GM12874 (cell line): ENCODE measurements around the gene DNMBP.

Experiments used
- CTCF ChIP-seq: IDR thresholded peaks from 2 replicates; pipeline ENCODE4 v1.5.1; 2011; ENCODE audit warnings: low read depth, mild to moderate bottlenecking, control low read depth, low read length, moderate library complexity; ENCODE audit not compliant: insufficient read depth

The DNMBP gene

DNA sequence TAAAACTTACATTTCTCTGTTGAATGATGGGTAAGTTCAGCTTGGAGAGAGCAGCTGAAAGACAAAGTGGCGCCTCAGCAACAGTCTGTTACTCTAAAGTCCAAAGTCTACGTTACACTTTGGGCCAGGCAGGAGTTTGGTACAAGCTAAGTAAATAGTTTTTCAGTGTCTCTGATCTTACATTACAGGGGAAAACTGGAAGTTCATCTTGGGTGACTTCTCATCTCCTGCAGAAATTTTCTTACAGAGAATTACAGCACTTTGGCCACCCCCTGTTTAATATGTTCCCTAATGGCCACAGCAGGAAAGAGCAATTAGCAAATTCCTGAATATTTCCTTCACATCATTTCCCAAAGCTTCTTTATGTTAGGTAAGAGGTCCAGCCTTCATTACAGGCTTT, 160.2 kb downstream of the DNMBP start:
- TF ChIP-seq CTCF = no peak

- no peak for TF ChIP-seq CTCF
Measured at GRCh38 chr10:99849057-99849456, 160.7 kb downstream of the DNMBP start.

DNA sequence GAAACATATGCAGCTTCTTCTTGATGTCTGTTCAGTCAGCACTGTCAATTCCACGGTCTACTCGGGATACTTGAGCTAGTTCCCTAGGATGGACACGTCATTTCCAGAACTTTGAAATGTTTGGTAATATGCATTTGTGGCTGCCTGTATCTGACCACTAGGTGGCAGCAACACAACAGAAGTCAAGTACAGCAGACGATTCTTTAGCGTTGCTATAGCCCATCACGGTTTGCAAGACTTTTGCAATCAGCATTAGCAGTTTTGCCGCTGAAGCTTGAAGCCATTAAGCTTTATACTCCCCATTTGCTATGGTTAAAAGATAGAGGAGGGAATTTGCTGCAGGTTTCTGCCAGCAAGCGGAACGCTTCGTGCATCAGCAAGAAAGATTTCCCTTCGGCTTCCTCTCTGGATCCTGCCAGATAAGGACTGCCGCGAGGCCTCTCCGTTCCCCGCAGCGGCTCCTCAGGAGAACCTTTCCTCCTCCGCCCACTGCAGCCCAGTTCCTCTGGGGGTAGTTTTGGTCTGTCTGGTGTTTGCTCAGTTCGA, 163.8 kb downstream of the DNMBP start:
- peak; percentile 73 for TF ChIP-seq CTCF

GRCh38 chr10:99844433-99844955, 165.3 kb downstream of the DNMBP start:
- no peak for TF ChIP-seq CTCF

GRCh38 chr10:99843310-99843709, 166.4 kb downstream of the DNMBP start:
- TF ChIP-seq CTCF = no peak

- TF ChIP-seq CTCF = no peak
Measured at GRCh38 chr10:99841746-99842145, 168.0 kb downstream of the DNMBP start.

DNA sequence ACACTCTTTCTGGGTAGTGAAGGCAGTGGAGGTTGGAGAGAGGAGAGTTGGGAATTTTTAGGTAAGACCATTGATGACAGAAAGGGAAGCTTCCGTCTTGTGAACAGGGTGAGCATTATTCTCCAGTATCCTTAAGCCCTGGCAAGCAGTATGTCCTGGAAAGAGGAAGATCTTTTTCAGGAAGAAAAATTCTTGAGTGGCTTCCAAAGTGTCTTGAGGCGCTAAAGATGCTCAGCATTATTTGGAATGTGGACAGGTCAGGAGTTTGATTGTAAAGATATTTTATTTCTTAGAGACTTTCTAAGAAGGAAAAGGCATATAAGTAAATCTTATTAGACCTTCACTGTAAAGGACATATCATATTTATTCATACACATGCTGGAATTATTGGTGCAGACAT, 173.0 kb downstream of the DNMBP start:
- no peak for TF ChIP-seq CTCF
